K562 (cell line): ENCODE measurements around the gene MASTL. TPM values are rescaled to one million over a fixed set of nuclear protein-coding genes. Genes with fewer than 3 reads are reported as not detected.

Experiments
- ATAC-seq: fragments of 200-7000 bp; cut with Tn5 transposase; 3 replicates; pipeline ENCODE4 v1.9.1; 2020; ENCODE audit warnings: moderate library complexity
- BruUV-seq: library from RNA; stranded (reverse); fragments of 400-500 nt; replicated peaks from 2 replicates; lab custom pipeline; 2021; lab: Mats Ljungman, UMichigan
- CTCF ChIA-PET: fragments of 300-600 bp; formaldehyde crosslinking; extraction: SDS; loops from one replicate; lab custom pipeline; 2021; ENCODE audit warnings: low intra/inter-chr PET ratio; lab: Yijun Ruan, JAX
- POLR2A ChIA-PET: fragments of 300-600, 350-650 bp; sonication (Branson Sonifier 250); formaldehyde crosslinking; extraction: SDS; loops from one replicate; lab custom pipeline; 2021; ENCODE audit warnings: antibody characterized with exemption, inconsistent platforms; lab: Yijun Ruan, JAX
- DNase-seq, 4 experiments: peaks; one replicate each; pipeline versions ENCODE4 v3.0.0 to v3.0.0-alpha.2; 2011 to 2018; ENCODE audit warnings: low spot score in 3 of 4, mixed read lengths in 3 of 4; ENCODE audit errors: extremely low read depth in 1 of 4
- FAIRE-seq: peaks from 2 replicates; lab custom pipeline; 2011; peaks lifted over from hg19 to GRCh38; lab: Jason Lieb, UNC
- H2AFZ ChIP-seq: 2 replicates; pipeline ENCODE4 v1.6.0; 2011; ENCODE audit warnings: low read depth, low read length, control low read depth, inconsistent platforms
- H3K27ac ChIP-seq: fragments of 200-600 bp; 3 replicates; pipeline ENCODE4 v1.8.0; 2011; ENCODE audit warnings: low read depth, mild to moderate bottlenecking, control low read depth, inconsistent platforms, low read length, moderate library complexity, mixed read lengths; ENCODE audit errors: extremely low read depth
- H3K27me3 ChIP-seq, 2 experiments: fragments of 300-600 bp in 1 of 2; 2 replicates in 1 of 2; 3 replicates in 1 of 2; pipeline versions ENCODE4 v1.6.0 to v1.8.0; 2011; ENCODE audit warnings: inconsistent platforms in 2 of 2, low read length in 2 of 2, mild to moderate bottlenecking in 1 of 2, mixed read lengths in 1 of 2, moderate library complexity in 1 of 2; ENCODE audit not compliant: control insufficient read depth in 2 of 2, insufficient read depth in 2 of 2
- H3K36me3 ChIP-seq: fragments of 300-600 bp; 3 replicates; pipeline ENCODE4 v1.8.0; 2011; ENCODE audit warnings: mild to moderate bottlenecking, low read length, inconsistent platforms; ENCODE audit not compliant: control insufficient read depth, insufficient read depth
- H3K4me1 ChIP-seq, 2 experiments: fragments of 200-600 bp in 1 of 2; replicated peaks in 1 of 2; 2 replicates in 1 of 2; 3 replicates in 1 of 2; pipeline versions ENCODE4 v1.5.1 to v1.8.0; 2011; ENCODE audit warnings: inconsistent platforms in 2 of 2, low read length in 2 of 2, mild to moderate bottlenecking in 1 of 2, mixed read lengths in 1 of 2, moderate library complexity in 1 of 2; ENCODE audit not compliant: control insufficient read depth in 2 of 2, insufficient read depth in 2 of 2
- H3K4me2 ChIP-seq: 2 replicates; pipeline ENCODE4 v1.6.1; 2011; ENCODE audit warnings: low read length, control low read depth, inconsistent platforms, mixed read lengths; ENCODE audit not compliant: insufficient read depth
- H3K4me3 ChIP-seq: fragments of 200-600 bp; sonication (generic), shearing (Covaris generic); 2 replicates; pipeline ENCODE4 v1.5.1; 2016; ENCODE audit warnings: control low read depth, inconsistent platforms
- H3K79me2 ChIP-seq: fragments of 200-600 bp; 3 replicates; pipeline ENCODE4 v1.8.0; 2011; ENCODE audit warnings: low read length, inconsistent platforms; ENCODE audit not compliant: control insufficient read depth, insufficient read depth
- H3K9ac ChIP-seq, 2 experiments: 2 replicates each; pipeline versions ENCODE4 v1.6.0 to v1.6.1; 2011; ENCODE audit warnings: low read depth in 2 of 2, low read length in 2 of 2, control low read depth in 1 of 2, inconsistent platforms in 1 of 2, mild to moderate bottlenecking in 1 of 2, mixed read lengths in 1 of 2; ENCODE audit not compliant: insufficient read depth in 1 of 2
- H3K9me1 ChIP-seq: one replicate; pipeline ENCODE4 v1.6.0; 2011; ENCODE audit warnings: inconsistent platforms, mild to moderate bottlenecking, low read length, moderate library complexity; ENCODE audit not compliant: control insufficient read depth, insufficient read depth
- H3K9me3 ChIP-seq: replicated peaks from 2 replicates; pipeline ENCODE4 v1.5.1; 2011; ENCODE audit warnings: low read depth, low read length, inconsistent platforms; ENCODE audit not compliant: control insufficient read depth, insufficient read depth
- H4K20me1 ChIP-seq: replicated peaks from 2 replicates; pipeline ENCODE4 v1.6.1; 2011; ENCODE audit warnings: low read length, inconsistent platforms, mixed read lengths; ENCODE audit not compliant: control insufficient read depth, insufficient read depth
- ARID4B ChIP-seq: sonication (generic); formaldehyde crosslinking; IDR thresholded peaks from 2 replicates; pipeline ENCODE4 v1.8.0; 2022; ENCODE audit warnings: mild to moderate bottlenecking, missing genetic modification reagents
- HLTF ChIP-seq: fragments of 450-650 bp; IDR thresholded peaks from 2 replicates; pipeline ENCODE4 v1.6.1; 2016
- HMGN3 ChIP-seq: IDR thresholded peaks from 2 replicates; pipeline ENCODE4 v1.6.1; 2011; ENCODE audit warnings: borderline replicate concordance, low read depth, mild to moderate bottlenecking, mixed read lengths, low read length; ENCODE audit not compliant: insufficient read length; ENCODE audit errors: extremely low read depth
- POU5F1 ChIP-seq: fragments of 150-350 bp; IDR thresholded peaks from 2 replicates; pipeline ENCODE4 v1.6.1; 2014; ENCODE audit warnings: borderline replicate concordance, low read length, low read depth, mild to moderate bottlenecking; ENCODE audit not compliant: partially characterized antibody
- TSC22D4 ChIP-seq: fragments of 450-650 bp; IDR thresholded peaks from 2 replicates; pipeline ENCODE4 v1.6.1; 2016; ENCODE audit warnings: missing genetic modification characterization, missing biosample characterization, control low read depth
- ZNF512 ChIP-seq: IDR thresholded peaks from 2 replicates; pipeline ENCODE4 v1.6.1; 2016; ENCODE audit warnings: missing genetic modification characterization, missing compliant biosample characterization
- ZNF583 ChIP-seq: fragments of 250-450 bp; sonication (Bioruptor Pico); IDR thresholded peaks from 2 replicates; pipeline ENCODE4 v1.4.0; 2020
- ZNF717 ChIP-seq: fragments of 250-450 bp; sonication (Bioruptor Pico); IDR thresholded peaks from 2 replicates; pipeline ENCODE4 v1.5.0; 2021
- ZSCAN29 ChIP-seq: fragments of 450-650 bp; IDR thresholded peaks from 2 replicates; pipeline ENCODE4 v1.6.1; 2017
- WGBS: fragments of 100-300 bp; shearing (Covaris generic); methylation state at CpG from one replicate; pipeline ENCODE4 v1.1.6; 2016; ENCODE audit warnings: low coverage, mixed read lengths; ENCODE audit not compliant: insufficient coverage; ENCODE audit errors: missing lambda C conversion rate; 5-methylcytosine and 5-hydroxymethylcytosine counted together
- in situ Hi-C: fragments of 300-500 bp; cut with MboI; formaldehyde crosslinking; loops from 4 replicates; pipeline ENCODE4 v1.15.0; 2018; ENCODE audit warnings: inconsistent platforms, mixed read lengths
- intact Hi-C: fragments of 100-400 bp; cut with micrococcal nuclease; formaldehyde crosslinking; loops from 2 replicates; pipeline ENCODE4 v1.14.2; 2022
- polyA plus RNA-seq, 8 experiments: library from polyadenylated mRNA; depleted of rRNA in 4 of 8; stranded (reverse) in 5 of 8; unstranded in 3 of 8; fragments of >200 nt; fragmentation: Nextera tagmentation in 2 of 8; fragmentation: Illumina TruSeq in 1 of 8; extraction: Ambion mirVana in 2 of 8; extraction: Trizol in 1 of 8; gene quantifications; 2 replicates each; pipeline versions ENCODE4 v1.2.1 to v1.2.3, GENCODE V29; 2011 to 2014; ENCODE audit warnings: inconsistent platforms in 1 of 8, missing spikeins in 1 of 8
- total RNA-seq, 7 experiments: library from RNA; depleted of rRNA in 6 of 7; stranded (reverse); fragments of >200 nt in 6 of 7; fragmentation: Illumina TruSeq in 2 of 7; extraction: Trizol in 2 of 7; gene quantifications; 2 replicates each; pipeline versions ENCODE4 v1.2.1 to v1.2.3, GENCODE V29; 2011 to 2021; ENCODE audit warnings: low replicate concordance in 1 of 7

MASTL gene
- total and polyA plus RNA-seq, 9 of the 15 experiments (the other 6 are each of a cell fraction or from before 2014, with no cell fraction given): 6.8 to 29.9 (median 23.1) TPM

GRCh38 chr10:27138277-27138676 is 16.9 kb upstream of the MASTL start:
- no peaks in the 10 kb centered on the region for H3K9me3 ChIP-seq
- ATAC-seq (no peak), FAIRE-seq (no peak)
- intact Hi-C loops: no loop called here
- H3K4me3 ChIP-seq: no peak overlapping the region
- H3K27me3 ChIP-seq: no peaks in the 10 kb centered on the region
- H3K36me3 ChIP-seq: peaks cover 86% of the 10 kb centered on the region
- no TSS peak for BruUV-seq
- H3K27ac ChIP-seq: no peak overlapping the region
- H3K9me1 ChIP-seq: no peaks in the 10 kb centered on the region
- POLR2A ChIA-PET: interaction anchor here (1.0 kb wide), 1 partner anchor 16 kb away, joined by 3 read pairs; the partner anchor contains the start of gene YME1L1
- H3K79me2 ChIP-seq: no peaks in the 10 kb centered on the region
- no peak overlapping the region for H2AFZ ChIP-seq
- H3K4me1 ChIP-seq: no peaks in the 10 kb centered on the region; a peak in 1 of 5 replicates
- H3K4me2 ChIP-seq: no peak overlapping the region
- TF ChIP-seq ZNF583 (CRISPR knock-in tag) (no peak), HMGN3 (no peak), ZNF512 (tag) (no peak), TSC22D4 (tag) (no peak)
- TF ChIP-seq, all 486 proteins: peak for 0
- DNase-seq: no peak
- in situ Hi-C loops: no loop called here
- CTCF ChIA-PET: no interaction called here
- WGBS: 75% methylated on average over 3 of the region's 3 CpGs
- H3K9ac ChIP-seq: no peak overlapping the region
- H4K20me1 ChIP-seq: no peaks in the 10 kb centered on the region

- Histone ChIP-seq H3K9me1 (no peaks in the 10 kb centered on the region), H3K27me3 (no peaks in the 10 kb centered on the region), H3K9ac (no peak overlapping the region), H3K4me1 (no peaks in the 10 kb centered on the region; a peak in 1 of 5 replicates), H3K4me2 (no peak overlapping the region), H2AFZ (no peak overlapping the region), H3K36me3 (peaks cover 88% of the 10 kb centered on the region), H3K9me3 (no peaks in the 10 kb centered on the region), H3K27ac (no peak overlapping the region), H3K79me2 (peaks cover 38% of the 10 kb centered on the region), H4K20me1 (no peaks in the 10 kb centered on the region), H3K4me3 (no peak overlapping the region)
- ChIA-PET CTCF (no interaction called here), POLR2A (interaction anchor here (0.7 to 1.8 kb wide), 2 partner anchors 9 to 10 kb away, joined by 3 to 12 read pairs; partner anchors contain the start of genes MASTL and YME1L1)
- FAIRE-seq: no peak
- in situ Hi-C loops (no loop called here), intact Hi-C loops (no loop called here)
- no CpG with 5 or more reads among the region's 1 CpG for WGBS
- no peak for ATAC-seq
- DNase-seq: no peak
- no TSS peak for BruUV-seq
- TF ChIP-seq ZSCAN29: no peak
- TF ChIP-seq HLTF: no peak
- no peak for TF ChIP-seq ZNF717 (CRISPR knock-in tag)
- TF ChIP-seq ARID4B: no peak
- TF ChIP-seq POU5F1: no peak
These were observed 11.5 kb upstream of the MASTL start for GRCh38 chr10:27143686-27144085.
